Measurements from ENCODE around the gene SPAG16.

The SPAG16 gene

DNA sequence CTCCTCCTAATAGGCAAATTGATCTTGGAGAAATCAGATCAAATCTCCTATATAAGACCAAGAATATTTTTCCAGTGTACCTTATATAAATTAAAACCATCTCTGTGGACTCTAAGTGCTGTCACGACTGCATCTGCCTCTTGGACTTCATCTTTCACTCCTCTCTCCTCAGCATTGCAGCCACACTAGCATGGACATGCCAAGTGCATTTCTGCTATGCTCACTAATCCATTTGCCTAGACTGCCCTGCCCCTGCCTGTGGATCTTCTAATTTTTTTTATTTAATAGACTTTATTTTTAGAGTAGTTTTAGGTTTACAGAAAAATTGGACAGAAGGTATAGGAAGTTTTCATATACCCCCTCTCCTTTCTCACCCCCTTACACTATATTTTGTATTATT is 979.9 kb downstream of the SPAG16 start:
- TF ChIP-seq TAF1 (IDR thresholded peaks at IDR 0.05; ENCODE audit: borderline replicate concordance, insufficient read depth, low read length), result no peak
- TF ChIP-seq POLR2AphosphoS5 (IDR thresholded peaks at IDR 0.05; ENCODE audit: low read depth, low read length), result no peak
- TF ChIP-seq FOXP2 (optimal IDR thresholded peaks at IDR 0.05; ENCODE audit: borderline replicate concordance, extremely low read depth, extremely low read length, insufficient read depth), result no peak
- no peak for TF ChIP-seq SIN3A (IDR thresholded peaks at IDR 0.05; ENCODE audit: borderline replicate concordance, insufficient read depth, low read length)
- TF ChIP-seq, protein P1, sequence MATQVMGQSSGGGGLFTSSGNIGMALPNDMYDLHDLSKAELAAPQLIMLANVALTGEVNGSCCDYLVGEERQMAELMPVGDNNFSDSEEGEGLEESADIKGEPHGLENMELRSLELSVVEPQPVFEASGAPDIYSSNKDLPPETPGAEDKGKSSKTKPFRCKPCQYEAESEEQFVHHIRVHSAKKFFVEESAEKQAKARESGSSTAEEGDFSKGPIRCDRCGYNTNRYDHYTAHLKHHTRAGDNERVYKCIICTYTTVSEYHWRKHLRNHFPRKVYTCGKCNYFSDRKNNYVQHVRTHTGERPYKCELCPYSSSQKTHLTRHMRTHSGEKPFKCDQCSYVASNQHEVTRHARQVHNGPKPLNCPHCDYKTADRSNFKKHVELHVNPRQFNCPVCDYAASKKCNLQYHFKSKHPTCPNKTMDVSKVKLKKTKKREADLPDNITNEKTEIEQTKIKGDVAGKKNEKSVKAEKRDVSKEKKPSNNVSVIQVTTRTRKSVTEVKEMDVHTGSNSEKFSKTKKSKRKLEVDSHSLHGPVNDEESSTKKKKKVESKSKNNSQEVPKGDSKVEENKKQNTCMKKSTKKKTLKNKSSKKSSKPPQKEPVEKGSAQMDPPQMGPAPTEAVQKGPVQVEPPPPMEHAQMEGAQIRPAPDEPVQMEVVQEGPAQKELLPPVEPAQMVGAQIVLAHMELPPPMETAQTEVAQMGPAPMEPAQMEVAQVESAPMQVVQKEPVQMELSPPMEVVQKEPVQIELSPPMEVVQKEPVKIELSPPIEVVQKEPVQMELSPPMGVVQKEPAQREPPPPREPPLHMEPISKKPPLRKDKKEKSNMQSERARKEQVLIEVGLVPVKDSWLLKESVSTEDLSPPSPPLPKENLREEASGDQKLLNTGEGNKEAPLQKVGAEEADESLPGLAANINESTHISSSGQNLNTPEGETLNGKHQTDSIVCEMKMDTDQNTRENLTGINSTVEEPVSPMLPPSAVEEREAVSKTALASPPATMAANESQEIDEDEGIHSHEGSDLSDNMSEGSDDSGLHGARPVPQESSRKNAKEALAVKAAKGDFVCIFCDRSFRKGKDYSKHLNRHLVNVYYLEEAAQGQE (IDR thresholded peaks at IDR 0.05; ENCODE audit: insufficient read depth in 1 of 2, low read depth in 2 of 2, low read length in 2 of 2), result no peak

DNA sequence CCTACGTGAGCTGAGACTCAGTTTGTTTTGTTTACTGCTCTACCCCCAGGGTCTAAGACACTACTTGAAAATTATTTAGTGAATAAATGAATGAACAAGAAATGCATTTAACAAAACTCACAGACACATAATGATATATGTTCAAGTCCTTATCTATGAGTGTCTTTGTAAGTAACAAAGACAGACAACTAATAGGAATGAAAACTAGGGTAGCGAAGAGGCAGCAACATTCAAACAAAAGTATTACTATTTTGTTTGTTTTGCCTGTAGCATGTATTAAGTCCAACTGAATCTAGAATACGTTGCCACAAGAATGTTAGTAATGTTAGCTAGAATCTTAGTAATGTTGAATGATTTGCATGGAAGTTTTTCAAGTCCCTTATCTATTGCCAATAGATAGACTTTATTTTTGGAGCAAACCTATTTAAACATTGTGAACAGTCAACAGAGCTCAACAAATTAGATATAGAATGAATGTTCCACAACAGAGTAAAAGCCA is 981.8 kb downstream of the SPAG16 start:
- TF ChIP-seq POLR2AphosphoS5 (IDR thresholded peaks at IDR 0.05; ENCODE audit: low read depth, low read length), result no peak
- no peak for TF ChIP-seq SIN3A (IDR thresholded peaks at IDR 0.05; ENCODE audit: borderline replicate concordance, insufficient read depth, low read length)
- no peak for TF ChIP-seq FOXP2 (optimal IDR thresholded peaks at IDR 0.05; ENCODE audit: borderline replicate concordance, extremely low read depth, extremely low read length, insufficient read depth)
- no peak for TF ChIP-seq TAF1 (IDR thresholded peaks at IDR 0.05; ENCODE audit: borderline replicate concordance, insufficient read depth, low read length)
- TF ChIP-seq, protein P1 (IDR thresholded peaks at IDR 0.05; ENCODE audit: insufficient read depth in 1 of 2, low read depth in 2 of 2, low read length in 2 of 2), result no peak

DNA sequence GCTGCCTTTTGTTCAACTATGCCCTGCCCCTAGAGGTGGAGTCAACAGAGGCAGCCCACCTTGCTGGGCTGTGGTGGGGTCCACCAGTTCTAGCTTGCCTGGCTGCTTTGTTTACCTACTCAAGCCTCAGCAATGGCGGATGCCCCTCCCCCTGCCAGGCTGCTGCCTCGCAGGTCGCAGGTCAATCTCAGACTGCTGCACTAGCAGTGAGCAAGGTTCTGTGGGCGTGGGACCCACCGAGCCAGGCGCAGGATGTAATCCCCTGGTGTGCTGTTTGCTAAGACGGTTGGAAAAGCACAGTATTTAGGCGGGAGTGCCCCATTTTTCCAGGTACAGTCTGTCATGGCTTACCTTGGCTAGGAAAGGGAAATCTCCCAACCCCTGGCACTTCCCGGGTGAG is 993.6 kb downstream of the SPAG16 start:
- TF ChIP-seq SIN3A (IDR thresholded peaks at IDR 0.05; ENCODE audit: borderline replicate concordance, insufficient read depth, low read length), result no peak
- no peak for TF ChIP-seq FOXP2 (optimal IDR thresholded peaks at IDR 0.05; ENCODE audit: borderline replicate concordance, extremely low read depth, extremely low read length, insufficient read depth)
- no peak for TF ChIP-seq TAF1 (IDR thresholded peaks at IDR 0.05; ENCODE audit: borderline replicate concordance, insufficient read depth, low read length)
- TF ChIP-seq, protein P1 (IDR thresholded peaks at IDR 0.05; ENCODE audit: insufficient read depth in 1 of 2, low read depth in 2 of 2, low read length in 2 of 2), result no peak
- no peak for TF ChIP-seq POLR2AphosphoS5 (IDR thresholded peaks at IDR 0.05; ENCODE audit: low read depth, low read length)

DNA sequence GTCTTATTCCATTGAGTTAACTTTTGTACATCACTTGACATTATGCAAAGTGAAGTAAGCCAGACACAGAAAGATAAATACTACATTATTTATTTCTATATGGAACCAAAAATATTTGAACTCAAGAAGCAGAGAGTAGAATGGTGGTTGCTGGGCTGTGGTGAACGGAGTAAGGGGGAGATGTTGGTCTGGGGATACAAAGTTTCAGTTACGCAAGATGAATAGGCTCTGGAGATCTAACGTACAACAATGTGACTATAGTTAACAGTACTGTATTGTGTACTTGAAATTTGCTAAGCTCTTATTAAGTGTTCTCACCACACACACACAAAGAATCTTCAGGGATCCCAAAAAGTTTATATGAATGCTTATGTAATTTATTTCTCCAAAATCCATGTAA is 1001.7 kb downstream of the SPAG16 start:
- TF ChIP-seq SIN3A (IDR thresholded peaks at IDR 0.05; ENCODE audit: borderline replicate concordance, insufficient read depth, low read length), result no peak
- TF ChIP-seq TAF1 (IDR thresholded peaks at IDR 0.05; ENCODE audit: borderline replicate concordance, insufficient read depth, low read length), result no peak
- no peak for TF ChIP-seq FOXP2 (optimal IDR thresholded peaks at IDR 0.05; ENCODE audit: borderline replicate concordance, extremely low read depth, extremely low read length, insufficient read depth)
- TF ChIP-seq, protein P1 (IDR thresholded peaks at IDR 0.05; ENCODE audit: insufficient read depth in 1 of 2, low read depth in 2 of 2, low read length in 2 of 2), result no peak
- TF ChIP-seq POLR2AphosphoS5 (IDR thresholded peaks at IDR 0.05; ENCODE audit: low read depth, low read length), result no peak

DNA sequence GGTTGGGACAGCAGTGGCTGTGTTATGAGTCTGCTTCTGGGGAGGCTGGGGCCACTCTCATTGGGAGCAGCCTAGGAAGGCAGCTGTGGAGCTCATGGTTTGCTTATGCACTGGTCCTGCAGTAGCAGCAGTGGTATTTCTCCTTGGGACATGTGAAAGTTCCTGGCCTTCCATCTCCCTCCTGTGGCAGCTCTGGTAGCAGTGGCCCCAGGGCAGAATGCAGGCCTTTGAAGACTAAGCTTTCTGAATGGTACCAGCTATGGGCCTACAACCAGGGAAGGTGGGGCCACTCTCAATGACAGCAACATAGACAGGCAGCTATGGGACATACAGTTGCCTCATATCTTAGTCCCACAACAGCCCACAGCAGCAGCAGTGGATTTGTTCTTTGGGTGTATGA is 1009.3 kb downstream of the SPAG16 start:
- no peak for TF ChIP-seq SIN3A (IDR thresholded peaks at IDR 0.05; ENCODE audit: borderline replicate concordance, insufficient read depth, low read length)
- no peak for TF ChIP-seq FOXP2 (optimal IDR thresholded peaks at IDR 0.05; ENCODE audit: borderline replicate concordance, extremely low read depth, extremely low read length, insufficient read depth)
- TF ChIP-seq, protein P1 (IDR thresholded peaks at IDR 0.05; ENCODE audit: insufficient read depth in 1 of 2, low read depth in 2 of 2, low read length in 2 of 2), result no peak
- TF ChIP-seq POLR2AphosphoS5 (IDR thresholded peaks at IDR 0.05; ENCODE audit: low read depth, low read length), result no peak
- no peak for TF ChIP-seq TAF1 (IDR thresholded peaks at IDR 0.05; ENCODE audit: borderline replicate concordance, insufficient read depth, low read length)
